AG08395 (cell line): ENCODE measurements around the gene MYOF.
A peak's percentile ranks its signal among the peaks of the same experiment; 100 is the strongest.
"Not testable (repeated sequence)": the region's sequence is repeated elsewhere in the genome, so short reads cannot be mapped to it uniquely, and the experiment has no call there.

Experiments used
- DNase-seq: peaks from one replicate; pipeline ENCODE4 v3.0.0; 2012; ENCODE audit warnings: mixed read lengths, low spot score

Gene MYOF

GRCh38 chr10:93456480-93456879 lies 25.7 kb downstream of the MYOF start:
- DNase-seq, result no peak

- DNase-seq, result no peak
Observed at GRCh38 chr10:93454736-93455135, 27.4 kb downstream of the MYOF start.

GRCh38 chr10:93454146-93454545 lies 28.0 kb downstream of the MYOF start:
- DNase-seq, result no peak

- DNase-seq, result no peak
Observed at GRCh38 chr10:93452143-93452542, 30.0 kb downstream of the MYOF start.

GRCh38 chr10:93451244-93451947 lies 30.7 kb downstream of the MYOF start:
- DNase-seq, result no peak

- no peak for DNase-seq
Observed at GRCh38 chr10:93447970-93448369, 34.2 kb downstream of the MYOF start.

GRCh38 chr10:93447019-93447418 lies 35.1 kb downstream of the MYOF start:
- no peak for DNase-seq

- peak; percentile 35 for DNase-seq
Observed at GRCh38 chr10:93445978-93446720, 36.0 kb downstream of the MYOF start.

GRCh38 chr10:93445097-93445960 lies 36.8 kb downstream of the MYOF start:
- DNase-seq, result peak; percentile 95

GRCh38 chr10:93443481-93443880 lies 38.7 kb downstream of the MYOF start:
- no peak for DNase-seq

GRCh38 chr10:93442721-93443120 lies 39.4 kb downstream of the MYOF start:
- DNase-seq, result not testable (repeated sequence)

- peak; percentile 21 for DNase-seq
Observed at GRCh38 chr10:93440591-93441091, 41.5 kb downstream of the MYOF start.

- DNase-seq, result no peak
Observed at GRCh38 chr10:93438613-93439253, 43.4 kb downstream of the MYOF start.

GRCh38 chr10:93437946-93438612 lies 44.1 kb downstream of the MYOF start:
- DNase-seq, result peak; percentile 18

- DNase-seq, result peak; percentile 92
Observed at GRCh38 chr10:93437086-93437945, 44.8 kb downstream of the MYOF start.

- peak; percentile 88 for DNase-seq
Observed at GRCh38 chr10:93436591-93437085, 45.5 kb downstream of the MYOF start.

GRCh38 chr10:93435621-93436397 lies 46.3 kb downstream of the MYOF start:
- DNase-seq, result peak; percentile 44

GRCh38 chr10:93434991-93435491 lies 47.1 kb downstream of the MYOF start:
- no peak for DNase-seq

- DNase-seq, result no peak
Observed at GRCh38 chr10:93431361-93431760, 50.8 kb downstream of the MYOF start.
